HEK293T (cell line): ENCODE data around the gene OLFM1.
"Not testable (repeated sequence)": the region's sequence is repeated elsewhere in the genome, so short reads cannot be mapped to it uniquely, and the experiment has no call there.

Experiments
- BHLHE40 ChIP-seq: fragments of 450-650 bp; IDR thresholded peaks from 2 replicates; pipeline ENCODE4 v1.6.1; 2016; ENCODE audit warnings: mild to moderate bottlenecking, moderate library complexity, borderline replicate concordance
- ELF4 ChIP-seq: fragments of 450-650 bp; IDR thresholded peaks from 2 replicates; pipeline ENCODE4 v1.6.1; 2017; ENCODE audit warnings: antibody characterized with exemption
- FOXK2 ChIP-seq: fragments of 450-650 bp; IDR thresholded peaks from 2 replicates; pipeline ENCODE4 v1.6.1; 2016; ENCODE audit warnings: mild to moderate bottlenecking
- TARDBP ChIP-seq: fragments of 450-650 bp; IDR thresholded peaks from 2 replicates; pipeline ENCODE4 v1.6.1; 2016

DNA sequence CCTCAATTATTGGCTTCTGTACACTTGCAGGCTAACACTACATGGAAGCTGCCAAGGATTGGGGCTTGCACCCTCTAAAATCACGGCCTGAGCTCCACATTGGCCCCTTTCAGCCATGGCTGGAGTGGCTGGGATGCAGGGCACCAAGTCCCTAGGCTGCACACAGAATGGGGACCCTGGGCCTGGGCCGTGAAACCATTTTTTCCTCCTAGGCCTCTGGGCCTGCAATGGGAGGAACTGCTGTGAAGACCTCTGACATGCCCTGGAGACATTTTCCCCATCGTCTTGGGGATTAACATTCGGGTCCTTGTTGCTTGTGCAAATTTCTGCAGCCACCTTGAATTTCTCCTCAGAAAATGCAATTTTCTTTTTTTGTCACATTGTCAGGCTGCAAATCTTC lies 23.6 kb upstream of the OLFM1 start:
- TF ChIP-seq FOXK2, BHLHE40, TARDBP, ELF4: not testable (repeated sequence)
